ENCODE measurements around the gene TDRD12.
"Not testable (repeated sequence)": the region's sequence is repeated elsewhere in the genome, so short reads cannot be mapped to it uniquely, and the experiment has no call there.

The TDRD12 gene

GRCh38 chr19:32832094-32832493 lies 112.5 kb downstream of the TDRD12 start:
- not testable (repeated sequence) for DNase-seq

- DNase-seq, result not testable (repeated sequence)
Measured at GRCh38 chr19:32832825-32833224, 113.3 kb downstream of the TDRD12 start.

GRCh38 chr19:32833388-32833787 lies 113.8 kb downstream of the TDRD12 start:
- not testable (repeated sequence) for DNase-seq

- no peak for DNase-seq
Measured at GRCh38 chr19:32837531-32837930, 118.0 kb downstream of the TDRD12 start.

- DNase-seq, result no peak
Measured at GRCh38 chr19:32842061-32842460, 122.5 kb downstream of the TDRD12 start.

- DNase-seq, result no peak
Measured at GRCh38 chr19:32843716-32844245, 124.2 kb downstream of the TDRD12 start.

DNA sequence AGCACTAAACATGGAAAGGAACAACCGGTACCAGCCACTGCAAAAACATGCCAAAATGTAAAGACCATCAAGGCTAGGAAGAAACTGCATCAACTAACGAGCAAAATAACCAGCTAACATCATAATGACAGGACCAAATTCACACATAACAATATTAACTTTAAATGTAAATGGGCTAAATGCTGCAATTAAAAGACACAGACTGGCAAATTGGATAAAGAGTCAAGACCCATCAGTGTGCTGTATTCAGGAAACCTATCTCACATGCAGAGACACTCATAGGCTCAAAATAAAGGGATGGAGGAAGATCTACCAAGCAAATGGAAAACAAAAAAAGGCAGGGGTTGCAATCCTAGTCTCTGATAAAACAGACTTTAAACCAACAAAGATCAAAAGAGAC lies 128.5 kb downstream of the TDRD12 start:
- not testable (repeated sequence) for DNase-seq

DNA sequence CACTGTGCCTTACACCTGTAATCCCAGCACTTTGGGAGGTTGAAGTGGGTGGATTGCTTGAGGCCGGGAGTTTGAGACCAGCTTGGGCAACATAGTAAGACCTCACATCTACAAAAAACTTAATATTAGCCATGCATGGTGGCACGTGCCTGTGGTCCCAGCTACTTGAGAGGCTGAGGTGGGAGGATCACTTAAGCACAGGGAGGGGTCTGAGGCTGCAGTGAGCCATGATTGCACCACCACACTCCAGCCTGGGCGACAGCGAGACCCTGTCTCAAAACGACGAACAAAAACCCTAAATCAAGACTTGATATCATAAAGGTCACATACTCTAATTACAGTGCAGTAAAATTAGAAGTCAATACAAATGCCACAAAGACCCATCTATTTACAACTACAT lies 132.6 kb downstream of the TDRD12 start:
- DNase-seq, result no peak

- not testable (repeated sequence) for DNase-seq
Measured at GRCh38 chr19:32856818-32857217, 137.3 kb downstream of the TDRD12 start.

DNA sequence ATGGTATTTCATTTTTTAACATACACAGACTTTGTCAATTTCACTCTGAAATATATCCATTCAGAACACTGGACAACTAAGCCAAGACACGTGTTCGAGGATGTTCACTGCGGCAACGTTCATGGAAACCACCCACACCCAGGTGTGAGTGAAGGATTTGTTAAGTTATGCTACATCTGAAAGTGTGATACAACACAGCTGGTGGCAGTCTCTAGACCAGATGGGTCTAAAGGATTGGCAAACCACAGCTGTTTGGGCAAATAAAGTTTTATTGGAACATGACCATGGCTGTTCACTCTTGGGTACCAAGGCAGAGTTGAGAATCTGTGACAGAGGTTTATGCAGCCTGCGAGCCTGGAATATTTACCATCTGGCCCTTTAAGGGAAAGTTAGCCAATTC lies 138.0 kb downstream of the TDRD12 start:
- DNase-seq, result no peak

GRCh38 chr19:32858155-32858554 lies 138.6 kb downstream of the TDRD12 start:
- DNase-seq, result no peak

DNA sequence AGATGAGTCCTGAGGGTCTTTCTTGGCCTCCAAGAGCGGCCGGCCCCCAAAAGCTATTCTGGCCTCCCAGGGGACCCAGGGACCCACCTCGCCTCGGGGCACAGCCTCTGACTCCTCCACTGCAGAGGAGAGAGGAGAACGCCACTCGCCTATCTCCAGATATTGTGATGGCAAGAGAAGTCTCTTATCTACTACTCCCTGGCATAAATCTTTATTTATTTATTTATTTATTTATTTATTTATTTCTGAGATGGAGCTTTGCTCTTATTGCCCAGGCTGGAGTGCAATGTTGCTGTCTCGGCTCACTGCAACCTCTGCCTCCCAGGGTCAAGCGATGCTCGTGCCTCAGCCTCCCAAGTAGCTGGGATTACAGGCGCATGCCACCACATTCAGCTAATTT lies 139.0 kb downstream of the TDRD12 start:
- DNase-seq, result no peak

- no peak for DNase-seq
Measured at GRCh38 chr19:32859591-32859990, 140.0 kb downstream of the TDRD12 start.

- DNase-seq, result no peak
Measured at GRCh38 chr19:32861596-32861995, 142.0 kb downstream of the TDRD12 start.

DNA sequence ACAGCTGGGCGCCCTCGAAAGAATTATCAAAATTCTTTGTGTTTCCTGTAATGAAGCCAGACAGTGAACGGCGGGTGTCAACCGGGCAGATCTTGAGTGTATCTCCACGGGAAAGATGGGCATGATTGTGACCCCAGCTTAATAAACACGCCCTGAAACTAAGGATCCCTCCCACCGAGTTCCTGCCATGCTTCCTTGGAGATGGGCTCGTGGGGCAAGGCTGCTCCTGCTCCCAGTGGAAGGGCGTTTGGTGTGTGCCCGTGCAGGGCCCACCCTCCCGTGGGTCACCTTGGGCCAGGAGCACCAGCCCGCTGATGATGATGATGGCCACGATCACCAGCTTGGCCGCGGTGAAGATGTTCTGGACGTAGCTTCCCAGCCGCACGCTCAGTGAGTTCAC lies 142.6 kb downstream of the TDRD12 start:
- no peak for DNase-seq

- DNase-seq, result no peak
Measured at GRCh38 chr19:32862741-32863140, 143.2 kb downstream of the TDRD12 start.

- no peak for DNase-seq
Measured at GRCh38 chr19:32863301-32863700, 143.7 kb downstream of the TDRD12 start.

DNA sequence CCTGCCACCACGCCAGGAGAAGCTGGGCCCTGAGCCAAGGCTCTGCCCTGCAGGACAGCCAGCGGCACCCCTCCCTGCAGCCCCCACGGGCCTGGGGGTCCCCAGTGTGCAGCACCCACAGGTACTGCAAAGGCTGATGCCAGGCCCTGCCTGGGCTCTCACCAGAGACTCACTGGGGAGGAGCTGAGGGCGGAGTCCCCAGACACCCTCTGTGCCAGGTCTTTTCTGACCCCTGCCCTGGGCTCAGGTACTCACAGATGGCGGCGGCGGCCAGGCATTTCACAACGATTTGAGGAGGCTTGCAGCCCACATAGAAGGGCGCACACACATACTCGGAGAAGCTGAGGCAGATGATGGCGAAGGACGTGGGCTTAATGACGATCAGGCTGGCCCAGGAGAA lies 144.3 kb downstream of the TDRD12 start:
- no peak for DNase-seq

DNA sequence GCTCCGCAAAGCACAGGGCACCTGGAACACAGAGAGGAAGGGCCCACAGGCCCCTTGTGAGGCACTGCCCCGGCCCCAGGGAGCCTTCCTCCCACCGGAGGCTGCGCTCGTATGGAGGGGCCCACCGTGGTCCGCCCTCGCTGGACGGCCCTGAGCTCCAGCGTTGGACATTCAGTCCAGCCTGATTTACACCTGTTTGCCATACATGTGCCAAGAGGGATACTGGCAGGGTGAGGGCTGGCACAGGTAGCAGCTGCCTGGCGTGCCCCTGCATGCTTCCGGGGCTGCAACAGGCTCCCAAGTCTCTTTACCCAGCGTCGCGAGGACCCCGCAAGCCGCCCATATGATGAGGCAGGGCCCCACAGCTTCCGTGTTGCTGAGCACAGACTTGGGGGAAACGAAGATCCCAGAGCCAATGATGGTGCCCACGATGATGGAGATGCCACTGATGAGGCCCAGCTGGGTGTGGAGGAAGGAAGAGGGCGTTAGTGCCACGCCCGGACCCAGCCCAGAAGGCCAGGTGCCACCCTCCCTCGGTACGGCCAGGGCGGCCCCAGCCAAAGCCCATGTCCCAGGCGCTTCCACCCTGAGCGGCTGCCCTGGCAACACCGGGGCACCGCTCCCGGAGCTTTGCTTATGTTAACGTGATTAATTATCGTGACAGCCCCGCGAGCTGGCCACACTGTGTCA lies 144.9 kb downstream of the TDRD12 start:
- DNase-seq, result no peak

DNA sequence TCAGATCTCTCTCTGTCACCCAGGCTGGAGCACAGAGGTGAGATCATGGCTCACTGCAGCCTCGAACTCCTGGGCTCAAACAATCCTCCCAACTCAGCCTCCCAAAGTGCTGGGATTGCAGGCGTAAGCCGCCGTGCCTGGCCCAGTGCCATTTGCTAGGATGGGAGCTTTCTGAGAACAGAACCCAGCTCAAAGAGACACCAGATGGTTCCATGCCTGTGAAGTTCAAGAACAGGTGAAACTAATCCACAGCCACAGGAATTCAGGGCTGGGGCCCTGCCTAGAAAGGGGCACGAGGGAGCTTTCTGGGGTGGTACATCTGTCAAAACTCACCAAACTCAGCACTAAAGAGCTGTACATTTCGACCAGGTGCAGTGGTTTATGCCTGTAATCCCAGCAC lies 145.8 kb downstream of the TDRD12 start:
- DNase-seq, result no peak

DNA sequence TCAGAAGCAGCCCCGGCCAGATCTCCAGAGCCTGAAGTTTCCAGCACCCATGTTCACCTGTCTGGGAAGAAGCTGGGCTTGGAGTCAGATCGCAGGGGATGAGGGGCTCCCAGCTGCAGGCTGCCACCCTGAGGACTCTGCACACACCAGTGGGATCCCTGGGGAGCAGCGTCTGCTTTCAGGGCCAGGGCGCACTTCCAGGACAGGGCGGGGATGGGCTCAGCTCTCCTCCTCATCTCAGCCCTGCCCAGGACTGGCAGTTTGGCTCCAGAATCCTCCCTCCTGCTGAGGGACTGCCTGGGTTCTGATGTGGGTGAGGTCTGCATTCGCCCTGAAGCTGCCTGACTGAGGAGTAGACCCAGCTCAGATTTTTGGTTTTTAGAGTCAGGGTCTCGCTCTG lies 146.5 kb downstream of the TDRD12 start:
- DNase-seq, result no peak

GRCh38 chr19:32866564-32867265 lies 147.1 kb downstream of the TDRD12 start:
- peak; percentile 9 for DNase-seq

DNA sequence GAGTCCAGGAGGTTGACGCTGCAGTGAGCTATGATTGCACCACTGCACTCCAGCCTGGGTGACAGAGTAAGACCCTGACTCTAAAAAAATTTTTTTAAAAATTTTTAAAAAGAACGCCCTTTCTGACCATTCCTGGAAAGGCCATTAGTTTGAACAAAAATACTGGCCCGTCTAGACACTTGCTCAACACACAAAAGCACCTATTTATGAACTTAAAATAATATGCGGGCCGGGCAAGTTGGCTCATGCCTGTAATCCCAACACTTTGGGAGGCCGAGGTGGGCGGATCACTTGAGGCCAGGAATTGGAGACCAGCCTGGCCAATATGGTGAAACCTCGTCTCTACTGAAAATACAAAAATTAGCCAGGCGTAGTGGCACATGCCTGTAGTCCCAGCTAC lies 147.9 kb downstream of the TDRD12 start:
- DNase-seq, result not testable (repeated sequence)

GRCh38 chr19:32868206-32868950 lies 148.8 kb downstream of the TDRD12 start:
- DNase-seq, result no peak
